Measurements from ENCODE around the gene MAP3K13. TPM values are rescaled to one million over a fixed set of nuclear protein-coding genes. Genes with fewer than 3 reads are reported as not detected.

The MAP3K13 gene
- total RNA-seq, 4 donors from 2014 or later, result 15.1 to 30.2 (median 24.0) TPM

- Histone ChIP-seq H3K36me3 (no peaks in the 10 kb centered on the region), H3K27me3 (no peaks in the 10 kb centered on the region), H3K4me3 (no peak overlapping the region), H3K4me1 (no peaks in the 10 kb centered on the region), H3K27ac (no peak overlapping the region), H3K9me3 (no peaks in the 10 kb centered on the region)
- DNase-seq, result no peak
- intact Hi-C loops (cut with DNase I), result no loop called here
- 43 to 59% methylated on average over 9 of the region's 13 CpGs for WGBS, 2 donors
- TF ChIP-seq CTCF (IDR thresholded peaks at IDR 0.05) (peak; percentile 57 to 79 (median 66)), POLR2A (IDR thresholded peaks at IDR 0.05) (no peak)
These were observed 8.9 kb upstream of the MAP3K13 start for GRCh38 chr3:185353823-185354614.

- WGBS, 2 donors, result 75 to 88% methylated on average over 3 to 5 of the region's 5 CpGs
- TF ChIP-seq CTCF (IDR thresholded peaks at IDR 0.05), result no peak
- no peak for TF ChIP-seq POLR2A (IDR thresholded peaks at IDR 0.05)
- no peak for DNase-seq
- no peaks in the 10 kb centered on the region for H3K4me1 ChIP-seq
- intact Hi-C loops (cut with DNase I), result no loop called here
- no peaks in the 10 kb centered on the region for H3K9me3 ChIP-seq
- no peak overlapping the region for H3K4me3 ChIP-seq
- no peaks in the 10 kb centered on the region for H3K36me3 ChIP-seq
- H3K27me3 ChIP-seq, result no peaks in the 10 kb centered on the region
- no peak overlapping the region for H3K27ac ChIP-seq
These were observed 6.4 kb upstream of the MAP3K13 start for GRCh38 chr3:185356499-185356898.

GRCh38 chr3:185361920-185362319 lies 1.0 kb upstream of the MAP3K13 start:
- no peak for DNase-seq
- no peak for TF ChIP-seq CTCF (IDR thresholded peaks at IDR 0.05)
- no peak for TF ChIP-seq POLR2A (IDR thresholded peaks at IDR 0.05)
- no peak overlapping the region for H3K4me3 ChIP-seq
- no peak overlapping the region for H3K27ac ChIP-seq
- intact Hi-C loops (cut with DNase I), result no loop called here
- no peaks in the 10 kb centered on the region for H3K9me3 ChIP-seq
- H3K4me1 ChIP-seq, result peaks cover 0 to 37% (median 6%) of the 10 kb centered on the region in 3 donors
- H3K36me3 ChIP-seq, result no peaks in the 10 kb centered on the region
- no peaks in the 10 kb centered on the region for H3K27me3 ChIP-seq
- 69 to 79% methylated on average over 2 of the region's 2 CpGs for WGBS, 2 donors

- Histone ChIP-seq H3K4me3 (peak overlapping the region; percentile 35 to 68 (median 62)), H3K36me3 (no peaks in the 10 kb centered on the region), H3K27ac (peak overlapping the region; percentile 64 to 87 (median 84)), H3K9me3 (no peaks in the 10 kb centered on the region), H3K4me1 (peaks cover 0 to 37% (median 6%) of the 10 kb centered on the region in 3 donors), H3K27me3 (no peaks in the 10 kb centered on the region)
- DNase-seq, result no peak
- no peak for TF ChIP-seq POLR2A (IDR thresholded peaks at IDR 0.05)
- TF ChIP-seq CTCF (IDR thresholded peaks at IDR 0.05), result no peak
- WGBS, 2 donors, result 4 to 10% methylated on average over 8 of the region's 8 CpGs
- intact Hi-C loops (cut with DNase I), result no loop called here
These were observed 797 bp downstream of the MAP3K13 start for GRCh38 chr3:185363662-185364203.

GRCh38 chr3:185365291-185366073 lies 2.5 kb downstream of the MAP3K13 start:
- H3K9me3 ChIP-seq, result no peaks in the 10 kb centered on the region
- H3K4me1 ChIP-seq, result peaks cover 0 to 37% (median 6%) of the 10 kb centered on the region in 3 donors
- no peak overlapping the region for H3K27ac ChIP-seq
- intact Hi-C loops (cut with DNase I), result no loop called here
- H3K27me3 ChIP-seq, result no peaks in the 10 kb centered on the region
- no peaks in the 10 kb centered on the region for H3K36me3 ChIP-seq
- DNase-seq, result no peak
- no peak overlapping the region for H3K4me3 ChIP-seq
- WGBS, 2 donors, result 49 to 56% methylated on average over 3 of the region's 3 CpGs
- no peak for TF ChIP-seq CTCF (IDR thresholded peaks at IDR 0.05)
- no peak for TF ChIP-seq POLR2A (IDR thresholded peaks at IDR 0.05)

Measured in esophagus squamous epithelium (tissue), 5 donors.